GM12875 (cell line): ENCODE results near the gene LYL1.

Source experiments
- H3K4me3 ChIP-seq: one replicate; pipeline ENCODE4 v1.5.1; 2011; ENCODE audit warnings: low read depth, low read length, control low read depth
- TF ChIP-seq, protein P1 (sequence below): IDR thresholded peaks from 2 replicates; pipeline ENCODE4 v1.5.1; 2011; ENCODE audit warnings: low read depth, mild to moderate bottlenecking, control low read depth, inconsistent platforms, low read length, moderate library complexity, borderline replicate concordance; ENCODE audit not compliant: insufficient read depth

Gene LYL1

GRCh38 chr19:13120031-13120430 lies 17.4 kb upstream of the LYL1 start:
- H3K4me3 ChIP-seq = no peak overlapping the region
- TF ChIP-seq, protein P1, sequence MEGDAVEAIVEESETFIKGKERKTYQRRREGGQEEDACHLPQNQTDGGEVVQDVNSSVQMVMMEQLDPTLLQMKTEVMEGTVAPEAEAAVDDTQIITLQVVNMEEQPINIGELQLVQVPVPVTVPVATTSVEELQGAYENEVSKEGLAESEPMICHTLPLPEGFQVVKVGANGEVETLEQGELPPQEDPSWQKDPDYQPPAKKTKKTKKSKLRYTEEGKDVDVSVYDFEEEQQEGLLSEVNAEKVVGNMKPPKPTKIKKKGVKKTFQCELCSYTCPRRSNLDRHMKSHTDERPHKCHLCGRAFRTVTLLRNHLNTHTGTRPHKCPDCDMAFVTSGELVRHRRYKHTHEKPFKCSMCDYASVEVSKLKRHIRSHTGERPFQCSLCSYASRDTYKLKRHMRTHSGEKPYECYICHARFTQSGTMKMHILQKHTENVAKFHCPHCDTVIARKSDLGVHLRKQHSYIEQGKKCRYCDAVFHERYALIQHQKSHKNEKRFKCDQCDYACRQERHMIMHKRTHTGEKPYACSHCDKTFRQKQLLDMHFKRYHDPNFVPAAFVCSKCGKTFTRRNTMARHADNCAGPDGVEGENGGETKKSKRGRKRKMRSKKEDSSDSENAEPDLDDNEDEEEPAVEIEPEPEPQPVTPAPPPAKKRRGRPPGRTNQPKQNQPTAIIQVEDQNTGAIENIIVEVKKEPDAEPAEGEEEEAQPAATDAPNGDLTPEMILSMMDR = no peak

GRCh38 chr19:13119627-13120026 lies 17.0 kb upstream of the LYL1 start:
- TF ChIP-seq, protein P1 = no peak
- H3K4me3 ChIP-seq = peak overlapping the region; percentile 5

GRCh38 chr19:13118424-13119193 lies 16.0 kb upstream of the LYL1 start:
- TF ChIP-seq, protein P1 = no peak

DNA sequence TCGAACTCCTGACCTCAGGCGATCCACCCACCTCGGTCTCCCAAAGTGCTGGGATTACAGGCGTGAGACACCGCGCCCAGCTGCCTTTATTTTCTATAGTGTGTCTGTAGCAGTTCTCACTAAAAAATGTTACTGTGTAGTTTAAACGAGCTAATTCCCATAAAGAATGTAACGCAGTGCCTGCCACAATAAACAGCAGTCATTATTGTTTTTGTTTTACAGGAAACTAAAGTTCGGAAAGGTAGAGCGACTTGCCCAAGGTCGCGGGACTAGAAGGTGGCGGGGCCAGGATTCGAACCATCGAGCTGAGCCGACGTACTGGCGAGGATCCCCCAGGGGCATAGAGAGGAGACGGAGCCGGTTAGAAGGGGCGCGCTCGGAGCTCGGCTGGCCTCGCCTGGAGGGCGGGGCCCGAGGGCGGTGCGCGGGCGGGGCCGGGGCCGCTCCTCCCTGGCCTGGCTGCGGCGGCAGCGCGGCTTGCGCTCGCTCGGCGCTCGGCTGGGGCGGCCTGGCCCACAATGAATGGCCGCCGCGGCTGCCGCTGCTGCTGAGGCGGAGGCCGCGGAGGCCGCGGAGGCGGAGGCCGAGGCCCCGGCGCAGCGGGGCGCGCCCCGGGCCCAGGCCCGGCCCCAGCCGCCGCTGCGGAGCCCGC lies 15.2 kb upstream of the LYL1 start, which contains the start of gene NACC1:
Gene NACC1 (plus strand): TSS at position 493 of the 652 bp plus-strand sequence. CDS start 16,944 bp downstream, outside the sequence.
- peak within 1 kb of the TSS; percentile 95 for H3K4me3 ChIP-seq
- TF ChIP-seq, protein P1 = no peak

More at GRCh38 chr19:13118424-13119193, 16.0 kb upstream of the LYL1 start:
- H3K4me3 ChIP-seq = peak overlapping the region; percentile 95

- peak overlapping the region; percentile 85 for H3K4me3 ChIP-seq
- TF ChIP-seq, protein P1 = no peak
These were observed 14.6 kb upstream of the LYL1 start for GRCh38 chr19:13117176-13117771.

DNA sequence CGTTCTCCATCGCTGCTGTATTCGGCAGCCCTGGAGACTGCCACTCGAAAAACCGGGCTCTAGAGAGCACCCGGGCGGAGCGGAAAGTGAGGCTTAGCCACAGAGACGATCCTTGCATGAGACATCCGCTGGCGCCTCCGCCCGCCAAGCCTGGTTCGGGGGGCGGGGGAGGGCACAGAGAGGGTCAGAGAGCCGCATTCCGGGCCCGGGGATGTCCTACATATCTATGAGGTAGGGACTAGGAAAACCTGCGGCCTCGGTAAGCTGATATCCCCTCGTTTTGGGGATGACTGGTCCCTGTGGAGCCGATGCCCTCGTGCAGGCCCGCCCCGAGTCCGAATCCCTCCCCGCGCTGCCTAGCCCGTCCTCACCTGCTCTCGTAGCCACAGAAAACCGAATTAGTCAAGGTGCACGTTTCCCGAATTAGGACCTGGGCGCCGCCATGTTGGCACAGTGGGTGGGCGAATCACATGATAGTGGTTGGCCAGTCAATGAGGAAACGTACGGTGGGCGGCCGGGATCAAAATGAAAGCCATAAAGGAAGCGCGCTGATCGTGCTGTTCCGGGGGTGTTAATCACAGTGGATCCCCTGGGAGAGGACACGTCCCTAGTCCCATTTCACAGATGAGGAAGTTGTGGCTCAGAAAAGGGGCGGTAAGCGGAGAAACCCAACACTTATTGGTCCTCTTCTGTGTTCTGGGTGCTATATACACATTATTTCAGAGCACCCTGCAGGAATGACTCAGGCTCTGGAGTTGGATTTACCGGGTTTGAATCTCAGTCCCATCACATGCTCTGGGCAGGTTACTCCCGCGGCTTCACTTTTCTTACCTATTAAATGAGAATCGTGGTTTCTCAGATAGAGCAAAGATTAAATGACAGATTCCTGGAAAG lies 13.9 kb upstream of the LYL1 start, which contains the start of gene TRMT1:
Gene TRMT1 (minus strand): TSS at position 459 of the 894 bp plus-strand sequence. CDS start 341 bp downstream, at position 118.
- TF ChIP-seq, protein P1 = no peak
- H3K4me3 ChIP-seq = peak within 1 kb of the TSS; percentile 85
